Endothelial cell of umbilical vein (primary cell): ENCODE results near the gene FAM135A. TPM values are rescaled to one million over a fixed set of nuclear protein-coding genes. Genes with fewer than 3 reads are reported as not detected.

ENCODE experiments used
- BruUV-seq: library from RNA; stranded (reverse); fragments of 400-500 nt; replicated peaks from 2 replicates; lab custom pipeline; 2021; lab: Mats Ljungman, UMichigan
- CTCF ChIA-PET: fragments of 300-600, 350-600 bp; sonication (Branson Sonifier 250); formaldehyde crosslinking; loops from one replicate; lab custom pipeline; 2021; ENCODE audit warnings: antibody characterized with exemption, inconsistent platforms; lab: Charles Lee
- POLR2A ChIA-PET: fragments of 300-600, 350-600 bp; sonication (Branson Sonifier 250); formaldehyde crosslinking; loops from one replicate; lab custom pipeline; 2021; ENCODE audit warnings: antibody characterized with exemption, inconsistent platforms; lab: Charles Lee
- DNase-seq: peaks from one replicate; pipeline ENCODE4 v3.0.0-alpha.2; 2011; ENCODE audit warnings: low read depth, low spot score
- FAIRE-seq: peaks from 2 replicates; lab custom pipeline; 2011; peaks lifted over from hg19 to GRCh38; lab: Jason Lieb, UNC
- H2AFZ ChIP-seq: 2 replicates; pipeline ENCODE4 v1.6.0; 2012; ENCODE audit warnings: low read depth, low read length, control low read depth, inconsistent platforms
- H3K27ac ChIP-seq: 2 replicates; pipeline ENCODE4 v1.5.1; 2011; ENCODE audit warnings: low read depth, mild to moderate bottlenecking, control low read depth, low read length, moderate library complexity; ENCODE audit not compliant: insufficient read depth
- H3K27me3 ChIP-seq, 2 experiments: 2 replicates each; pipeline versions ENCODE4 v1.6.0 to v1.6.1; 2011; ENCODE audit warnings: low read length in 2 of 2, mixed read lengths in 1 of 2; ENCODE audit not compliant: control insufficient read depth in 2 of 2, insufficient read depth in 2 of 2
- H3K36me3 ChIP-seq, 2 experiments: 2 replicates in 1 of 2; 3 replicates in 1 of 2; pipeline ENCODE4 v1.5.1; 2011; ENCODE audit warnings: low read length in 2 of 2, mild to moderate bottlenecking in 1 of 2, moderate library complexity in 1 of 2; ENCODE audit not compliant: control insufficient read depth in 2 of 2, insufficient read depth in 2 of 2; ENCODE audit errors: extremely low read depth in 1 of 2
- H3K4me1 ChIP-seq: 3 replicates; pipeline ENCODE4 v1.5.1; 2011; ENCODE audit warnings: mild to moderate bottlenecking, low read length; ENCODE audit not compliant: control insufficient read depth, insufficient read depth; ENCODE audit errors: extremely low read depth
- H3K4me2 ChIP-seq: 2 replicates; pipeline ENCODE4 v1.6.1; 2011; ENCODE audit warnings: low read length, control low read depth, mixed read lengths; ENCODE audit not compliant: insufficient read depth
- H3K4me3 ChIP-seq, 3 experiments: fragments of 200-600 bp in 1 of 3; sonication (generic), shearing (Covaris generic) in 1 of 3; replicated peaks in 1 of 3; 2 replicates each; pipeline ENCODE4 v1.5.1; 2011 to 2016; ENCODE audit warnings: control low read depth in 3 of 3, low read length in 3 of 3, mild to moderate bottlenecking in 2 of 3, inconsistent platforms in 1 of 3, low read depth in 1 of 3, moderate library complexity in 1 of 3; ENCODE audit not compliant: insufficient read depth in 1 of 3
- H3K79me2 ChIP-seq: 2 replicates; pipeline ENCODE4 v1.6.0; 2012; ENCODE audit warnings: low read length, inconsistent platforms; ENCODE audit not compliant: control insufficient read depth, insufficient read depth
- H3K9ac ChIP-seq: replicated peaks from 2 replicates; pipeline ENCODE3; 2011; ENCODE audit warnings: low read length, control low read depth; ENCODE audit not compliant: insufficient read depth; ENCODE audit errors: extremely low read depth
- H3K9me1 ChIP-seq: replicated peaks from 3 replicates; pipeline ENCODE4 v1.6.0; 2011; ENCODE audit warnings: mild to moderate bottlenecking, low read length; ENCODE audit not compliant: control insufficient read depth, insufficient read depth; ENCODE audit errors: extremely low read depth
- H3K9me3 ChIP-seq: replicated peaks from 2 replicates; pipeline ENCODE4 v1.5.1; 2012; ENCODE audit warnings: low read length, inconsistent platforms; ENCODE audit not compliant: control insufficient read depth, insufficient read depth
- H4K20me1 ChIP-seq: replicated peaks from 2 replicates; pipeline ENCODE3; 2011; ENCODE audit warnings: mild to moderate bottlenecking, low read length; ENCODE audit not compliant: control insufficient read depth, insufficient read depth; ENCODE audit errors: extremely low read depth
- CTCF ChIP-seq, 2 donors: IDR thresholded peaks; 1 replicate in 1 of 2; 2 replicates in 1 of 2; pipeline ENCODE4 v1.5.1; 2011; ENCODE audit warnings: low read length in 2 of 2, mild to moderate bottlenecking in 2 of 2, moderate library complexity in 2 of 2, control low read depth in 1 of 2, inconsistent platforms in 1 of 2, low read depth in 1 of 2; ENCODE audit not compliant: insufficient read depth in 1 of 2; ENCODE audit errors: extremely low read depth in 1 of 2
- EZH2 ChIP-seq: IDR thresholded peaks from 2 replicates; pipeline ENCODE4 v1.6.1; 2012; ENCODE audit warnings: borderline replicate concordance, low read depth, mild to moderate bottlenecking, moderate library complexity, low read length, inconsistent platforms; ENCODE audit not compliant: severe bottlenecking
- GATA2 ChIP-seq: IDR thresholded peaks from 2 replicates; pipeline ENCODE4 v1.7.0; 2011; ENCODE audit warnings: low read depth, mild to moderate bottlenecking, moderate library complexity, mixed read lengths, low read length; ENCODE audit not compliant: insufficient read length, insufficient read depth
- JUN ChIP-seq: IDR thresholded peaks from 2 replicates; pipeline ENCODE4 v1.6.1; 2011; ENCODE audit warnings: borderline replicate concordance, low read depth; ENCODE audit not compliant: insufficient read length, insufficient read depth
- MAX ChIP-seq: IDR thresholded peaks from 2 replicates; pipeline ENCODE4 v1.6.1; 2011; ENCODE audit not compliant: insufficient read depth, insufficient read length
- MYC ChIP-seq: IDR thresholded peaks from one replicate; pipeline ENCODE4 v1.6.1; 2011; ENCODE audit warnings: mild to moderate bottlenecking, low read depth, low read length
- POLR2A ChIP-seq: IDR thresholded peaks from 2 replicates; pipeline ENCODE4 v1.6.1; 2012; ENCODE audit warnings: low read depth, mild to moderate bottlenecking, control low read depth, low read length
- POLR2AphosphoS5 ChIP-seq: IDR thresholded peaks from 2 replicates; pipeline ENCODE4 v1.6.1; 2012; ENCODE audit warnings: low read depth, mild to moderate bottlenecking, control low read depth, low read length, moderate library complexity; ENCODE audit not compliant: insufficient read depth
- dilution Hi-C: fragments of 300-500 bp; cut with MboI; formaldehyde crosslinking; loops from one replicate; pipeline ENCODE4 v1.15.0; 2019; ENCODE audit warnings: low sequenced_read_pairs; ENCODE audit not compliant: extremely low pct_ligation_motif_present
- intact Hi-C: fragments of 100-400 bp; cut with micrococcal nuclease; formaldehyde crosslinking; loops from one replicate; pipeline ENCODE4 v1.10.0; 2022
- polyA plus RNA-seq, 4 experiments: library from polyadenylated mRNA; depleted of rRNA in 3 of 4; stranded (reverse) in 3 of 4; unstranded in 1 of 4; fragments of >200 nt; gene quantifications; 2 replicates each; pipeline versions ENCODE4 v1.2.1 to v1.2.3, GENCODE V29; 2011 to 2012; ENCODE audit warnings: missing spikeins in 1 of 4
- total RNA-seq: library from RNA; stranded (reverse); gene quantifications from 2 replicates; pipeline ENCODE4 v1.2.3, GENCODE V29; 2021

FAM135A gene
- total and polyA plus RNA-seq, 2 donors (not counting 3 experiments of a cell fraction or from before 2014, with no cell fraction given) = 3.7 to 9.6 TPM

- Histone ChIP-seq H3K9me3 (no peaks in the 10 kb centered on the region), H4K20me1 (no peaks in the 10 kb centered on the region), H2AFZ (no peak overlapping the region), H3K36me3 (no peaks in the 10 kb centered on the region), H3K27ac (no peak overlapping the region), H3K4me1 (no peaks in the 10 kb centered on the region), H3K9me1 (no peaks in the 10 kb centered on the region), H3K4me2 (no peak overlapping the region), H3K4me3 (no peak overlapping the region), H3K9ac (no peak overlapping the region), H3K27me3 (no peaks in the 10 kb centered on the region), H3K79me2 (no peaks in the 10 kb centered on the region)
- intact Hi-C loops = loop anchor here (1.0 kb wide), 2 partner anchors 139 to 337 kb away; no protein-coding TSS in a partner anchor
- CTCF ChIA-PET = interaction anchor here (0.7 to 2.7 kb wide), 7 partner anchors 16 to 408 kb away, joined by 3 to 33 read pairs (median 3); partner anchors contain the start of gene SDHAF4
- DNase-seq (peak; percentile 17), FAIRE-seq (no peak)
- POLR2A ChIA-PET = no interaction called here
- TF ChIP-seq MYC (no peak), JUN (no peak), POLR2A (no peak), EZH2 (no peak), MAX (no peak), POLR2AphosphoS5 (no peak), GATA2 (no peak), CTCF (IDR thresholded peaks at IDR 0.05; ENCODE audit: extremely low read depth in 1 of 2, insufficient read depth in 1 of 2, low read depth in 1 of 2, low read length in 2 of 2) (peak; percentile 9 to 32)
- BruUV-seq = no TSS peak
- dilution Hi-C loops = no loop called here
These were observed 134.0 kb downstream of the FAM135A start for GRCh38 chr6:70547313-70547712.
